Gastrocnemius medialis (tissue), 4 donors: ENCODE data around the gene OTUD1. TPM values are rescaled to one million over a fixed set of nuclear protein-coding genes. Genes with fewer than 3 reads are reported as not detected.

Source experiments
- ATAC-seq, 2 donors: fragments of 150-250 bp; one replicate each; pipeline ENCODE4 v1.9.1; 2016
- DNase-seq, 2 donors: peaks; one replicate each; pipeline ENCODE4 v3.0.0-alpha.2; 2019
- H3K27ac ChIP-seq, 4 donors: fragments of 200-600 bp; sonication (generic); 1 replicate in 1 of 4; 2 replicates in 3 of 4; pipeline ENCODE4 v1.5.1; 2016 to 2018; ENCODE audit warnings: mild to moderate bottlenecking in 2 of 4, moderate library complexity in 1 of 4
- H3K27me3 ChIP-seq, 3 donors: fragments of 200-600 bp; sonication (generic) in 2 of 3; 1 replicate in 1 of 3; 2 replicates in 2 of 3; pipeline versions ENCODE4 v1.5.1 to v1.6.0; 2016 to 2019; ENCODE audit warnings: mild to moderate bottlenecking in 1 of 3, moderate library complexity in 1 of 3
- H3K36me3 ChIP-seq, 2 donors: fragments of 200-600 bp; sonication (generic) in 1 of 2; one replicate each; pipeline ENCODE4 v1.5.1; 2017 to 2018
- H3K4me1 ChIP-seq, 2 donors: fragments of 200-600 bp; sonication (generic) in 1 of 2; one replicate each; pipeline ENCODE4 v1.5.1; 2016 to 2017; ENCODE audit warnings: mild to moderate bottlenecking in 2 of 2
- H3K4me3 ChIP-seq, 4 donors: fragments of 200-600 bp; sonication (generic) in 3 of 4; 1 replicate in 1 of 4; 2 replicates in 3 of 4; pipeline ENCODE4 v1.5.1; 2016 to 2019; ENCODE audit warnings: mild to moderate bottlenecking in 2 of 4
- H3K9me3 ChIP-seq, 3 donors: fragments of 200-600 bp; sonication (generic) in 2 of 3; 1 replicate in 1 of 3; 2 replicates in 2 of 3; pipeline ENCODE4 v1.5.1; 2016 to 2019
- CTCF ChIP-seq, 5 experiments: fragments of 450-650 bp in 3 of 5; fragments of 200-600 bp in 2 of 5; sonication (generic) in 2 of 5; IDR thresholded peaks in 4 of 5; conservative IDR thresholded peaks in 1 of 5; 1 replicate in 4 of 5; 2 replicates in 1 of 5; pipeline ENCODE4 v1.5.1; 2016 to 2019; ENCODE audit warnings: antibody characterized with exemption in 5 of 5, mild to moderate bottlenecking in 3 of 5, moderate library complexity in 3 of 5
- POLR2A ChIP-seq, 2 donors: fragments of 450-650 bp; IDR thresholded peaks; one replicate each; pipeline ENCODE4 v1.6.1; 2017; ENCODE audit warnings: antibody characterized with exemption in 2 of 2, mild to moderate bottlenecking in 2 of 2, moderate library complexity in 2 of 2
- in situ Hi-C, 4 donors: fragments of 200-750 bp; cut with MboI; loops; one replicate each; pipeline versions ENCODE4 v1.15.0 to v1.8.0; 2017; ENCODE audit warnings: low sequenced_read_pairs in 4 of 4
- intact Hi-C: fragments of 100-400 bp; cut with DNase I; formaldehyde crosslinking; loops from one replicate; pipeline ENCODE4 v1.15.1; 2023; ENCODE audit warnings: low total_unique reads
- total RNA-seq, 4 donors: library from RNA; depleted of rRNA; stranded (reverse); fragments of >200 nt; gene quantifications; one replicate each; pipeline versions ENCODE4 v1.1.0 to v1.2.3, GENCODE V29; 2016

OTUD1 gene
- total RNA-seq, 4 donors from 2014 or later = 5.3 to 16.9 (median 7.7) TPM

GRCh38 chr10:23467012-23467411 is 28.1 kb downstream of the OTUD1 start:
- in situ Hi-C loops (no loop called here), intact Hi-C loops (no loop called here)
- no peaks in the 10 kb centered on the region for H3K36me3 ChIP-seq
- no peak for DNase-seq
- no peaks in the 10 kb centered on the region for H3K9me3 ChIP-seq
- ATAC-seq = no peak
- no peak for TF ChIP-seq CTCF (IDR thresholded peaks at IDR 0.05 in 4 of 5, conservative IDR thresholded peaks at IDR 0.05 in 1 of 5)
- TF ChIP-seq POLR2A (IDR thresholded peaks at IDR 0.05) = no peak
- no peaks in the 10 kb centered on the region for H3K27me3 ChIP-seq
- H3K4me3 ChIP-seq = no peak overlapping the region
- no peak overlapping the region for H3K27ac ChIP-seq
- H3K4me1 ChIP-seq = peaks cover 12 to 16% of the 10 kb centered on the region in 2 donors

GRCh38 chr10:23467548-23467947 is 28.7 kb downstream of the OTUD1 start:
- intact Hi-C loops = no loop called here
- no peaks in the 10 kb centered on the region for H3K9me3 ChIP-seq
- no peak for TF ChIP-seq CTCF (IDR thresholded peaks at IDR 0.05 in 4 of 5, conservative IDR thresholded peaks at IDR 0.05 in 1 of 5)
- no peak for TF ChIP-seq POLR2A (IDR thresholded peaks at IDR 0.05)
- no peak overlapping the region for H3K27ac ChIP-seq
- peaks cover 8 to 10% of the 10 kb centered on the region in 2 donors for H3K4me1 ChIP-seq
- no peaks in the 10 kb centered on the region for H3K27me3 ChIP-seq
- in situ Hi-C loops = no loop called here
- H3K36me3 ChIP-seq = no peaks in the 10 kb centered on the region
- no peak for DNase-seq
- no peak for ATAC-seq
- no peak overlapping the region for H3K4me3 ChIP-seq

GRCh38 chr10:23469596-23470237 is 30.8 kb downstream of the OTUD1 start:
- Histone ChIP-seq H3K9me3 (no peaks in the 10 kb centered on the region), H3K36me3 (no peaks in the 10 kb centered on the region), H3K27ac (no peak overlapping the region), H3K4me1 (peaks cover 7 to 8% of the 10 kb centered on the region in 2 donors), H3K4me3 (no peak overlapping the region), H3K27me3 (no peaks in the 10 kb centered on the region)
- intact Hi-C loops (no loop called here), in situ Hi-C loops (no loop called here)
- DNase-seq = no peak
- ATAC-seq = no peak
- TF ChIP-seq POLR2A (IDR thresholded peaks at IDR 0.05) (no peak), CTCF (IDR thresholded peaks at IDR 0.05 in 4 of 5, conservative IDR thresholded peaks at IDR 0.05 in 1 of 5) (no peak)

GRCh38 chr10:23472181-23472580 is 33.3 kb downstream of the OTUD1 start:
- ATAC-seq = no peak
- no peaks in the 10 kb centered on the region for H3K36me3 ChIP-seq
- TF ChIP-seq POLR2A (IDR thresholded peaks at IDR 0.05) = no peak
- TF ChIP-seq CTCF (IDR thresholded peaks at IDR 0.05 in 4 of 5, conservative IDR thresholded peaks at IDR 0.05 in 1 of 5) = no peak
- H3K4me1 ChIP-seq = peaks cover 7 to 8% of the 10 kb centered on the region in 2 donors
- in situ Hi-C loops = no loop called here
- no peak overlapping the region for H3K27ac ChIP-seq
- H3K4me3 ChIP-seq = no peak overlapping the region
- H3K9me3 ChIP-seq = no peaks in the 10 kb centered on the region
- intact Hi-C loops = no loop called here
- DNase-seq = no peak
- H3K27me3 ChIP-seq = no peaks in the 10 kb centered on the region

GRCh38 chr10:23474081-23474480 is 35.2 kb downstream of the OTUD1 start:
- in situ Hi-C loops (no loop called here), intact Hi-C loops (no loop called here)
- no peak for ATAC-seq

More at GRCh38 chr10:23474081-23474480, 35.2 kb downstream of the OTUD1 start:
- H3K4me1 ChIP-seq = peaks cover 6 to 8% of the 10 kb centered on the region in 2 donors
- no peak overlapping the region for H3K4me3 ChIP-seq
- no peak for DNase-seq
- TF ChIP-seq POLR2A (IDR thresholded peaks at IDR 0.05) (no peak), CTCF (IDR thresholded peaks at IDR 0.05 in 4 of 5, conservative IDR thresholded peaks at IDR 0.05 in 1 of 5) (no peak)
- no peaks in the 10 kb centered on the region for H3K9me3 ChIP-seq
- H3K27ac ChIP-seq = no peak overlapping the region
- H3K27me3 ChIP-seq = no peaks in the 10 kb centered on the region
- no peaks in the 10 kb centered on the region for H3K36me3 ChIP-seq
